ENCODE measurements around the gene DUSP1.

DNA sequence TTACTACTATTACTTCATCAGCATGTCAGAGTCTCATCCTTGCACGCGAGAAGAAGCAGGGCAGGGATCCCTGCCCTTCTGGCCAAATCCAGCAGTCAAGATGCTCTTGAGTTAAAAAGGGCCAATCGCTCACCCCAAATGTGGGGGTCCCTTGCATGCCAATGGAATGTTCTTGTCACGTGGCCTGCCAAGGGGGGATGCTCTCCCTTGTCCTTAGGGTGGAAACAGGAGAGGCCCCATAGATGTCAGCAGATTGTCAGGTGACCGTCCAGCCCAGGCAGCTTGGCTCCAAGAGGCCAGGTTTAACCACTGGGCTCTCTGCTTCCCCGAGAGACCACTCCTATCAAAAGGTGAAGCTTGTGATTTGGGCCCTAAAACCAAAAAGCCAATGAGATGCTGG, 25.3 kb upstream of the DUSP1 start:
- TF ChIP-seq GATA3 (IDR thresholded peaks at IDR 0.05; ENCODE audit: low read depth, low read length) = no peak
- TF ChIP-seq GATA2 (IDR thresholded peaks at IDR 0.05; ENCODE audit: low read depth, low read length) = no peak
